RWPE2 (cell line): ENCODE measurements around the gene FNBP1.

Experiments used
- ATAC-seq: fragments of 200-7000 bp; cut with Tn5 transposase; 3 replicates; pipeline ENCODE4 v1.9.1; 2021; ENCODE audit warnings: low read depth
- DNase-seq: peaks from one replicate; pipeline ENCODE4 v3.0.0-alpha.2; 2020; ENCODE audit warnings: low spot score
- H3K27ac ChIP-seq: fragments of 450-650 bp; 2 replicates; pipeline ENCODE4 v1.5.1; 2017; ENCODE audit warnings: mild to moderate bottlenecking; ENCODE audit not compliant: poor library complexity, severe bottlenecking
- H3K27me3 ChIP-seq: fragments of 250-450 bp; sonication (Bioruptor Pico); 2 replicates; pipeline ENCODE4 v1.5.1; 2021; ENCODE audit warnings: mild to moderate bottlenecking, moderate library complexity; ENCODE audit not compliant: insufficient read depth, poor library complexity, severe bottlenecking
- H3K36me3 ChIP-seq: fragments of 250-450 bp; sonication (Bioruptor Pico); 2 replicates; pipeline ENCODE4 v1.5.1; 2020; ENCODE audit warnings: low read depth, mild to moderate bottlenecking, moderate library complexity
- H3K4me1 ChIP-seq: fragments of 250-450 bp; sonication (Bioruptor Pico); 2 replicates; pipeline ENCODE4 v1.5.1; 2021; ENCODE audit warnings: mild to moderate bottlenecking, moderate library complexity; ENCODE audit not compliant: insufficient read depth, poor library complexity, severe bottlenecking
- H3K4me3 ChIP-seq: fragments of 250-450 bp; sonication (Bioruptor Pico); 2 replicates; pipeline ENCODE4 v1.5.1; 2021; ENCODE audit warnings: mild to moderate bottlenecking, moderate library complexity; ENCODE audit not compliant: severe bottlenecking
- H3K9me3 ChIP-seq: fragments of 250-450 bp; sonication (Bioruptor Pico); 2 replicates; pipeline ENCODE4 v1.5.1; 2021; ENCODE audit warnings: mild to moderate bottlenecking, moderate library complexity; ENCODE audit not compliant: severe bottlenecking
- TF ChIP-seq, protein P1 (sequence below): fragments of 450-650 bp; IDR thresholded peaks from one replicate; pipeline ENCODE4 v1.5.1; 2017; ENCODE audit warnings: mild to moderate bottlenecking, moderate library complexity; ENCODE audit not compliant: poor library complexity, severe bottlenecking

Gene FNBP1

DNA sequence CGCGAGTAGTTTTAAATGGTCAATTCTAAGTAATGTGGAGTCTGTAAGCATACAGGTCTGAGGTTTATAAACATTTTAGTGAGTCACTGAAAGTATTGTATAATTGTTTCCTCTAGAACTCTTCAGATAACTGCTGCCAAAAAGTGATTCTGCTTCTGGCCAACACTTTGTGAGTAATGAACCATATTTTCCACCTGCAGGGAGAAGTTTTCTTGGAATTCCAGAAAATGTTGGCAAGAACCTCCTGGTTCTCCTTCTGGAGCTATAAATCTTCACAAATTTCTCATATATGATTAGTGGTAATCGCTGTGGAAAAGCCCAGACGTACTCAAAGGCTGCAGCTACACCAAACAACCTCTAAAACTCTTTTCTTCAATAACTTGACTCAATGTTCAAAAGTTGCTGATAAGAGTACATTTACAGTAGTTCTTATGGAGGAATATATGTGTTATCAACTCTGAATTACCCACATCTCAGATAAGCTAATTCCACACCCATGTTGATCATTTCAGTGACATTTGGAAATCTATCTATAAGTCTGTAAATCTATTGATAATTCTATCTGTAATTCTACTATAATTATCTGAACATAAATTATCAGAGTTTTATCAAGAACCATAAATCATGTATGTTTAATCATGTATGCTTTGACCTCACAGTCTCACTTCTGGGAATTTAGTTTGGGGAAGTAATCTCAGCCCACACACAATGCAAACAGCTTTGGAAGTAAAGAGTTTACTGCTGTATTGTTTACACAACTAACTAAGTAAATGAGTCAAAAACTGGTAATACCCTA is 74.1 kb downstream of the FNBP1 start:
- Histone ChIP-seq H3K4me3 (no peak overlapping the region), H3K27ac (no peak overlapping the region), H3K9me3 (no peaks in the 10 kb centered on the region), H3K36me3 (no peaks in the 10 kb centered on the region), H3K4me1 (peaks cover 18% of the 10 kb centered on the region), H3K27me3 (no peaks in the 10 kb centered on the region)
- ATAC-seq (peak; percentile 89), DNase-seq (no peak)
- TF ChIP-seq, protein P1, sequence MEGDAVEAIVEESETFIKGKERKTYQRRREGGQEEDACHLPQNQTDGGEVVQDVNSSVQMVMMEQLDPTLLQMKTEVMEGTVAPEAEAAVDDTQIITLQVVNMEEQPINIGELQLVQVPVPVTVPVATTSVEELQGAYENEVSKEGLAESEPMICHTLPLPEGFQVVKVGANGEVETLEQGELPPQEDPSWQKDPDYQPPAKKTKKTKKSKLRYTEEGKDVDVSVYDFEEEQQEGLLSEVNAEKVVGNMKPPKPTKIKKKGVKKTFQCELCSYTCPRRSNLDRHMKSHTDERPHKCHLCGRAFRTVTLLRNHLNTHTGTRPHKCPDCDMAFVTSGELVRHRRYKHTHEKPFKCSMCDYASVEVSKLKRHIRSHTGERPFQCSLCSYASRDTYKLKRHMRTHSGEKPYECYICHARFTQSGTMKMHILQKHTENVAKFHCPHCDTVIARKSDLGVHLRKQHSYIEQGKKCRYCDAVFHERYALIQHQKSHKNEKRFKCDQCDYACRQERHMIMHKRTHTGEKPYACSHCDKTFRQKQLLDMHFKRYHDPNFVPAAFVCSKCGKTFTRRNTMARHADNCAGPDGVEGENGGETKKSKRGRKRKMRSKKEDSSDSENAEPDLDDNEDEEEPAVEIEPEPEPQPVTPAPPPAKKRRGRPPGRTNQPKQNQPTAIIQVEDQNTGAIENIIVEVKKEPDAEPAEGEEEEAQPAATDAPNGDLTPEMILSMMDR, result no peak

DNA sequence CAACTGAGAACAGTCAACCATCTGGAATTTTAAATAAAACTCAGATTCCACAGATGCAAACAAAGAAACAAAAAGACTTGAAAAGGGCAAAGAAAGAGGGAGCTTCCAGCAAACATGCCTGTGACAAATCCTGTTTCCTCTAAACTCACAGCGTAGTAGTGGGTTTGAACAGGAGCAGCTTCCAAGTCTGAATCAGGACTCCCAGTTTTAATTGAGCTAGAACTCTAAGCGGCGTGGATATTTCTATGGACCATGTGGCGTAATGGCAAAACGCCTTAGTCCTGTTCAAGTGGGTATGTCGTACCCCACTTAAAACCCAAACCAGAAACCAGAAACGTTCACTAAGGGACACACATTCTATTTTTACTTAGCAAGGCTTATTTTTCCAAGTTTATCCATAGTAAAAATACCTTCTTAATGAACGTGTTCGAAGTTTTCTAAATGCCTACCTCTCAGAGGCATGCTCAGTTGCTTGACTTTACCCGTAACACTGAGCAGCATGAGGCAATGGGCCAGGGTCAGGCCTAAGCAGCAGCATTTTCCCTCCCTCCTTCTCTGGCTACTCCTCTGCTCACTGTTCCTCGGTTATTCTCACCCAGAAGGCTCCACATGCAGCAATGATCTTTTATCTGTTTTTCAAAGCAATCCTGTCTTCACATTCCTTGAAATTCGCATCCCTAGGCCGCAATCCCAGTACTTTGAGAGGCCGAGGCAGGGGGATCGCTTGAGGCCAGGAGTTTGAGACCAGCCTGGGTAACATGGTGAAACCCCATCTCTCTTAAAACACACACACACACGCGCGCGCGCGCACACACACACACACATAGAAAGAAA is 77.9 kb downstream of the FNBP1 start:
- no peaks in the 10 kb centered on the region for H3K27me3 ChIP-seq
- TF ChIP-seq, protein P1, result no peak
- DNase-seq (no peak), ATAC-seq (no peak)
- H3K4me3 ChIP-seq, result no peak overlapping the region
- H3K9me3 ChIP-seq, result no peaks in the 10 kb centered on the region
- peaks cover 18% of the 10 kb centered on the region for H3K4me1 ChIP-seq
- no peak overlapping the region for H3K27ac ChIP-seq
- no peaks in the 10 kb centered on the region for H3K36me3 ChIP-seq

DNA sequence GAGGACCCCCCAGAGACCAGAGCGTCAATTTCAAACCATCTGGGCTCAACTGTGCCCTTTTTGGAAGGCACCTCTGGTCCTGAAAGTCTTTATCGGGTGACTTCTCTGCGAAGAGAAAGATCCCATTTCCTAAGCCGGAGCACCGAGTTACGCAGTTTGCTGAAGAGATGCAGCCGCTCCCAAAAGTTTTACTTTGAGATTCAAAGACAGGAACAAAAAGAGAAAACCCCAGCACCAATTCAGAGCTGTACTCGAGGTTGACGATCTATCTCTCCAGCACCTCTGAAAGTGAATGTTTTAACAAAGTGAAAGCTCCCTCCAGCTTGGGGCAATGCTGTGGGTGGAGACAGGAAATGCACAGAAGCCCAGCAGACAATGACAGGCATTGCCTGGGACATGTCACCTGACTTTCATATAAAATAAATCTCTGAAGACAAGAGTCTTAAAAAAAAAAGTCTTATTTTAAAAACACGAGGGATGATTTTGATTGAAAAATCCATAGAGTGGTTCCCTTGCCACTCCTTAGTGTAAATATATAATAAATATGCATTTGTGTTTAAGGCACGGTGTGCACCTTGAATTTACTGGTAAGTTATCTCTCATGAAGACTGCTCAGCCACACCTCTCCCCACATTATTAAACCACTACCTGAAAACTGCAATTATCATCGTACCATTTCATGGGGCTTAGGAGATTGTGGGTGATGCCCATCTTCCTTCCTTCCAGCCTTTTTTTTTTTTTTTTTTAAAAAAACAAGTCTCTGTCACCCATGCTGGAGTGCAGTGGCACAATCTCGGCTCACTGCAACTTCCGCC is 79.9 kb downstream of the FNBP1 start:
- Histone ChIP-seq H3K27ac (peak overlapping the region; percentile 32), H3K36me3 (no peaks in the 10 kb centered on the region), H3K4me1 (peaks cover 7% of the 10 kb centered on the region), H3K9me3 (no peaks in the 10 kb centered on the region), H3K27me3 (no peaks in the 10 kb centered on the region), H3K4me3 (peak overlapping the region; percentile 35)
- DNase-seq, result no peak
- ATAC-seq, result peak; percentile 87
- TF ChIP-seq, protein P1, result no peak

DNA sequence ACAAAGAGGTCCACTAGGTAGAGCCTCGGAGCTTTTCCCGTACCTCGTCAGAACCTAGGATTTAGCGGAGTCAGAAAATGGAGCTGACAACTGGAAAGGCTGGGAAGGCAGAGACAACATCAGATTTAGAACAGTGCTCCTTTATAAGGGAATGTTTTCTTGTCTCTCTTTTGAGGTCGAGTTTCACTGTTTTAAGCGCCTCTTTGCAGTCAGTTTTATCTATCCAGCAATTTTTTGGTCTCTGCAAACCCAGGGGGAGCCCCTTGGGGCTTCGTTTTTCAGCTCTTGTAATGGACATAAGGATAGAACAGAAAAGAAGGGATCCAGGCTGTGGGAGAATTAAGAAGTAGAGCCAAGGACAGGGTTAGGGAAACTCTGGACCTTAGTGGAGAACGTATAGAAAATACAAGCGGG is 80.5 kb downstream of the FNBP1 start:
- H3K27ac ChIP-seq, result peak overlapping the region; percentile 32
- H3K36me3 ChIP-seq, result 0 out of 2 replicates have a peak, but pooled peaks cover 4% of the 10 kb centered on the region
- peaks cover 7% of the 10 kb centered on the region for H3K4me1 ChIP-seq

More for the DNA sequence above, 80.5 kb downstream of the FNBP1 start:
- Histone ChIP-seq H3K9me3 (no peaks in the 10 kb centered on the region), H3K4me3 (peak overlapping the region; percentile 35), H3K27me3 (no peaks in the 10 kb centered on the region)
- DNase-seq (no peak), ATAC-seq (peak; percentile 32)
- TF ChIP-seq, protein P1, result no peak
